GM12875 (cell line): ENCODE measurements around the gene TMEM219.

Source experiments
- H3K4me3 ChIP-seq: one replicate; pipeline ENCODE4 v1.5.1; 2011; ENCODE audit warnings: low read depth, low read length, control low read depth
- TF ChIP-seq, protein P1 (sequence below): IDR thresholded peaks from 2 replicates; pipeline ENCODE4 v1.5.1; 2011; ENCODE audit warnings: low read depth, mild to moderate bottlenecking, control low read depth, inconsistent platforms, low read length, moderate library complexity, borderline replicate concordance; ENCODE audit not compliant: insufficient read depth

TMEM219 gene

DNA sequence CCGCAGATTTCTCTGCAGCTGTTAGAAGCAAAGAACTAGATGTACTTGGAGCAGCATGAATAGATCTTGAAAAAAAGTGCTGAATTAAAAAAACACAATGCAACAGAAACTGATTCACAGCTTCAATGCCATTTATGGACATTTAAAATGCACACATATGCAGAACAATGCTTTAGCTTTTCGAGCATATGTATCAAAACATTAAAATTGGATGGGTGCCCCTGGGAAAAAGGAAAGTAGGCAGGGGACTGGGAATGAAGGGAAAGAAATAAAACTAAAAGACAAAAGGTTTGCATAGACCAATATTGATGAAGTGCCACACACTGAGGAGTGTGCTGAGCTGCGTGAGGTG lies 40.9 kb upstream of the TMEM219 start:
- H3K4me3 ChIP-seq = no peak overlapping the region
- TF ChIP-seq, protein P1, sequence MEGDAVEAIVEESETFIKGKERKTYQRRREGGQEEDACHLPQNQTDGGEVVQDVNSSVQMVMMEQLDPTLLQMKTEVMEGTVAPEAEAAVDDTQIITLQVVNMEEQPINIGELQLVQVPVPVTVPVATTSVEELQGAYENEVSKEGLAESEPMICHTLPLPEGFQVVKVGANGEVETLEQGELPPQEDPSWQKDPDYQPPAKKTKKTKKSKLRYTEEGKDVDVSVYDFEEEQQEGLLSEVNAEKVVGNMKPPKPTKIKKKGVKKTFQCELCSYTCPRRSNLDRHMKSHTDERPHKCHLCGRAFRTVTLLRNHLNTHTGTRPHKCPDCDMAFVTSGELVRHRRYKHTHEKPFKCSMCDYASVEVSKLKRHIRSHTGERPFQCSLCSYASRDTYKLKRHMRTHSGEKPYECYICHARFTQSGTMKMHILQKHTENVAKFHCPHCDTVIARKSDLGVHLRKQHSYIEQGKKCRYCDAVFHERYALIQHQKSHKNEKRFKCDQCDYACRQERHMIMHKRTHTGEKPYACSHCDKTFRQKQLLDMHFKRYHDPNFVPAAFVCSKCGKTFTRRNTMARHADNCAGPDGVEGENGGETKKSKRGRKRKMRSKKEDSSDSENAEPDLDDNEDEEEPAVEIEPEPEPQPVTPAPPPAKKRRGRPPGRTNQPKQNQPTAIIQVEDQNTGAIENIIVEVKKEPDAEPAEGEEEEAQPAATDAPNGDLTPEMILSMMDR = no peak

DNA sequence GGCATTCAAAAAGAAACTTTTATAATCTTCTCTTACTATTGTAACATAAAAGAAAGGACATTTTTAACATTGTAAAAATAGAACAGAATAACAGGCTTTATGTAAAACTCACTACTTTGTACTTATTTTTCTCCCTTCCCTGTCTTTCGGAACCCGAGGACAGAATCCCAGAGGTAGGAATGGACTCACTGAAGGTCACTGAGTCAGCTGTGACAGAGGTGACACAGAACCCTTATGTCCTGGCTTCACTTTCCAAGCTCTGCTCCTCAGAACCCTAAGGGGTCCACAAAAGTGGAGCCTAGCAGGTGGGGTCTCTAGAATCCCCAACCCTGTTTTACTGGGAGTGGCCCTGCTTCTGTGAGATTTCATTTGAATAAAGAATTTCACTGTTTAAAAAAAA lies 39.6 kb upstream of the TMEM219 start:
- TF ChIP-seq, protein P1 = no peak
- no peak overlapping the region for H3K4me3 ChIP-seq

DNA sequence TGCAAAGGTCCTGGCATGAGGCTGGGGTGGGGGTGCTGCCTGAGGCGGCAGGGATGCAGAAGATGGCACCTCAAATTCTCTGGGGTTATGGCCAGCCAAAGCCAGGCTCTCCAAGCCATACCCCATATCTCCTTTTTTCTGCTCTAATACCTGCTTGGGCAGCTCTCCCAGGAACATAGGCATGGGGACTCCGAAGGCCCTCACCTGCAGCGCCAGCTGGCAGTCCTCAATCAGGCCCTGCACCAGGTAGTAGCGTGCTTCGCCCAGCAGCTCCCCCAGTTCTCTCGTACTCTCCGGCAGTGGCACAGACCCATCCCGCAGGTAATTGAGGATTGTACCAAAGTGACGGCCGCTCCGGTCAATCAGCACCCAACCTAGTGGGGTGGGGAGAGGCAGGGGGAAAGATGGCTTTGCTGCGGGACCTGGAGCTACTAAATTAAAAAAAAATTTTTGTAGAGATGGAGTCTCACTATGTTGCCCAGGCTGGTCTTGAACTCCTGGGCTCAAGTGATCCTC lies 38.8 kb upstream of the TMEM219 start:
- H3K4me3 ChIP-seq = no peak overlapping the region
- TF ChIP-seq, protein P1 = no peak

DNA sequence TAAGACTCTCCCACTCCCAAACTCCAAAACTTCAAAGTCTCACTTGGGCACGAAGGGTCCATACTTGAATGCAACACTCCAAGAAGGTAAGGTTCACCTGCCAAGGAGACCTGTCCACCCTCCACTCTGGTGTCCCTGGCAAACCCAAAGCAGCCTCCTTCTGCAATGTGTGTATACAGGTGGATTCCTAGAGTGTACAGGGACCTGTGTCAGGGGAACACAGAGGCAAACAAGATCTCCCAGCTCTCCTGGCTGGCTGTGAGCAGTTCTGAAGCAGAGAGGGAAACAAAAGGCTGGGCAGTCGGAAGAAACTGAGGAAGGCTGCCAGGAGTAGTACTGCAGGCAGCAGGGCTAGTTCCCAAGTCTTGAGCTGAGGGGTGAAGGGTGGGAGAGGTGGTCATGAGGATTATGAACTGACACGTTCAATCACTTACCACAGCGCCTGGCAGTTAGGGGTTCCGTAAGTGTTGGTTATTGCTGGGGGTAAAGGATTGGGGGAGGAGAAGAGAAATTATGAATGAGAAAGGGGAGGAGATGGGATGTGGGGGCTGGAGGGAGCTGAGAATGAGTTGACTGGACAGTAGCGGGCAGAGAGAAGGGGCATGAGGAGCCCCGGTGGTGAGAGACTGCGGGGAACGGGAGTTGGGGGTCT lies 36.6 kb upstream of the TMEM219 start:
- TF ChIP-seq, protein P1 = no peak
- peak overlapping the region; percentile 95 for H3K4me3 ChIP-seq

DNA sequence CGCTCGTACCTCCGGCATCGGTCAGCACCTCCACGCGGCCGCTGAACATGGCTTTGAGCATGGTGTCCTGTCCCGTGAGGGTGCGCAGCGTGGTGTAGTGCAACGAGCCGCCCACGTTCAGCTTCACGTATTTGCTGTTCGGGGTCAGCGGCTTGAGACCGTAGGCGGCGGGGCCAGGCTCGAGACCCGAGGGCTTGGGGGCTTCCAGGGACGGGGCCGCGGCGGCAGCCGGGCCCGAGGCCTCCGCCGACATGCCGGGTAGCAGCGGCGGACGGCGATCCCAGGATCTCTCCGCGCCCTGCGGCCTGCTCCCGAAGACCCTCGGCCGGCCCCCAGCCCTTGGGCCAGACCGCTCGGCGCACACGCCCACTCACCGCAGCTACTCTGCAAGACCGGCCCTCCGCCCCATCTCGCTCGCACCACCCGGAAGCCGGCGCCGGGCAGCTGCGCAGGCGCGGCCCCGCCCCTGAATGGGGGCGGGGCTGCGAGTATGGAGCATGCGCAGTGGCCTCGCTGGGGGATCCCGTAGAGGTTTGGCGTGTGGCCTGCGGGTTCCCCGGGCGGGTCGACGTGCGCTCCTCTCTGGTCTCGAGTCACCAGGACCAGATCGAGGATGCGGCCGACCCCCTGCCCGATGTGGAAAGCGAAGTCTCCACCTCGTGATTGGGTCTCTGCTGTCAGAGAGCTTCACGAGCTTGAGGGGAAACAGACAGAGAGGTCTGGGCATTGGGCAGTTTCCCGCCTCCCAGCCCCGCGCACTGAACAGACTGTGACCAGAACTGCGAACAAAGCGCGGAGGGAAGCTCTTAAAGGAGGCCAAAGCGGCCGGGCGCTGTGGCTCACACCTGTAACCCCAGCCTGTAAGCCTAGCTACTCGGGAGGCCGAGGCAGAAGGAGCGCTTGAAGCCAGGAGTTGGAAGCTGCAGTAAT lies 35.8 kb upstream of the TMEM219 start, which contains the start of gene KCTD13:
Gene KCTD13, minus strand, starts transcription at position 446 of the 930 bp plus-strand sequence. Its CDS starts 193 bp downstream, at position 253.
- TF ChIP-seq, protein P1 = no peak
- peak within 1 kb of the TSS; percentile 95 for H3K4me3 ChIP-seq

DNA sequence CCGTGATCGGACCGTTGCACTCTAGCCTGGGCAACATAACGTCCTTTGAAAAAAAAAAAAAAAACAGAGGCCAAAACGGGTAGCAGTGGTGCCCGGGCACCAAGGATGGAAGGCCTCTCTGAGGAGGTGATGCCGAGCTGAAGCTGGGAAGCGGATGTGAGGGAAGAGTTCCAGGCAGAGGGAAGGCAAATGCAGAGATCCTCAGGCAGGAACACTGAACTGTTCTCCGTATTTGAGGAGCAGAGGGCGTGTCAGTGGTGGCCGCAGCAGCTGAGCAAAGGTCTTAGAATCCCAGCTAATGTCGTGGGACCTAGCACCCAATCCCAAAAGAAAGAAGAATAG lies 35.2 kb upstream of the TMEM219 start:
- H3K4me3 ChIP-seq = peak overlapping the region; percentile 95
- TF ChIP-seq, protein P1 = no peak
